Measurements from ENCODE around the gene GRAMD4.

Gene GRAMD4

GRCh38 chr22:46580940-46581537 is 39.1 kb upstream of the GRAMD4 start:
- Histone ChIP-seq H2AFZ (ENCODE audit: low read length) (no peak overlapping the region), H3K27ac (ENCODE audit: low read depth, low read length, poor library complexity, severe bottlenecking) (no peak overlapping the region)

DNA sequence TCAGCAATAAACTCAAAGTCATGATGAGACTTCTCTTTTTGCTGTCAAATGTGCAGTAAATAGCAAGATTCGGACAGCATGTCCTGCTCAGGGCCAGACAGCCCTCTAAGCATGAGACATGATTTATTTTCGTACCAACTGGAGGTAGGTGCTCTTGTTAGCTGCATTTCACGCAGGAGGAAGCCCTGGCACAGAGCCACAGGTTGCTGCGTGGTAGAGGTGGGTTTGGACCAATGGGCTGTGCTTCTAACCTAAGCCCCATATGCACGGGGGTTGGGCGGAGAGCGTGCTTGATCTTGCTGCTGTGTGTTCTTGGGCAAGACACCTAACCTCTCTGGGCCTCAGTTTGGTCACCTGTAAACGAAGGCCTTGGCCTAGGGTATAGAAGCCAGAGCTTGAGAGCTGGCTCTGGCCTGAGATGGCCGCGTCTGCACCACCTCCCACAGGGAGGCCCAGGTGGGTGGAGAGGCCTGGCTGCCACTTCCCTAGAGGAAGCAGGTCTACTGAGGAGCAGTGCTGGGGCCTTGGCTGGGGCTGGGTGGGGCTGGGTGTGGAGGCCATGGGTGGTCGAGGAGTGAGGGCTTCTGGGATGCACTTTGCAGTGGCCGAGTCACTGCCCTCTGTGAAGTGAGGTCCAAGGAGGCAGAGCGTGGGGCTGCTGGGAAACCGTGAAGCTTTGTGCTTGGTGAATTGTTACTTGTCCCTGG is 38.5 kb upstream of the GRAMD4 start:
- Histone ChIP-seq H3K36me3 (ENCODE audit: insufficient read depth, low read length) (no peaks in the 10 kb centered on the region), H3K27me3 (ENCODE audit: insufficient read depth, low read length) (peaks cover 6% of the 10 kb centered on the region), H2AFZ (ENCODE audit: low read length) (no peak overlapping the region), H3F3A (ENCODE audit: insufficient read depth, low read length) (no peaks in the 10 kb centered on the region), H3K79me2 (ENCODE audit: insufficient read depth, low read length) (no peaks in the 10 kb centered on the region), H3K9ac (ENCODE audit: low read length) (no peak overlapping the region), H3K4me2 (ENCODE audit: low read length) (no peak overlapping the region), H3K27ac (ENCODE audit: low read depth, low read length, poor library complexity, severe bottlenecking) (no peak overlapping the region), H3K9me3 (ENCODE audit: low read length) (no peaks in the 10 kb centered on the region), H4K20me1 (ENCODE audit: insufficient read depth, low read length) (no peaks in the 10 kb centered on the region), H3K9me2 (ENCODE audit: low read depth, low read length) (no peaks in the 10 kb centered on the region), H3K4me1 (ENCODE audit: insufficient read depth, low read length, severe bottlenecking) (peaks cover 25% of the 10 kb centered on the region), H3K4me3 (ENCODE audit: low read depth, low read length, poor library complexity, severe bottlenecking) (no peak overlapping the region)
- TF ChIP-seq, protein P1, sequence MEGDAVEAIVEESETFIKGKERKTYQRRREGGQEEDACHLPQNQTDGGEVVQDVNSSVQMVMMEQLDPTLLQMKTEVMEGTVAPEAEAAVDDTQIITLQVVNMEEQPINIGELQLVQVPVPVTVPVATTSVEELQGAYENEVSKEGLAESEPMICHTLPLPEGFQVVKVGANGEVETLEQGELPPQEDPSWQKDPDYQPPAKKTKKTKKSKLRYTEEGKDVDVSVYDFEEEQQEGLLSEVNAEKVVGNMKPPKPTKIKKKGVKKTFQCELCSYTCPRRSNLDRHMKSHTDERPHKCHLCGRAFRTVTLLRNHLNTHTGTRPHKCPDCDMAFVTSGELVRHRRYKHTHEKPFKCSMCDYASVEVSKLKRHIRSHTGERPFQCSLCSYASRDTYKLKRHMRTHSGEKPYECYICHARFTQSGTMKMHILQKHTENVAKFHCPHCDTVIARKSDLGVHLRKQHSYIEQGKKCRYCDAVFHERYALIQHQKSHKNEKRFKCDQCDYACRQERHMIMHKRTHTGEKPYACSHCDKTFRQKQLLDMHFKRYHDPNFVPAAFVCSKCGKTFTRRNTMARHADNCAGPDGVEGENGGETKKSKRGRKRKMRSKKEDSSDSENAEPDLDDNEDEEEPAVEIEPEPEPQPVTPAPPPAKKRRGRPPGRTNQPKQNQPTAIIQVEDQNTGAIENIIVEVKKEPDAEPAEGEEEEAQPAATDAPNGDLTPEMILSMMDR (IDR thresholded peaks at IDR 0.05; ENCODE audit: low read length) = no peak
- no peak for TF ChIP-seq EZH2 (IDR thresholded peaks at IDR 0.05; ENCODE audit: borderline replicate concordance, low read length)

More at GRCh38 chr22:46580940-46581537, 39.1 kb upstream of the GRAMD4 start:
- Histone ChIP-seq H3F3A (ENCODE audit: insufficient read depth, low read length) (no peaks in the 10 kb centered on the region), H3K4me3 (ENCODE audit: low read depth, low read length, poor library complexity, severe bottlenecking) (no peak overlapping the region), H3K4me2 (ENCODE audit: low read length) (no peak overlapping the region), H4K20me1 (ENCODE audit: insufficient read depth, low read length) (no peaks in the 10 kb centered on the region), H3K4me1 (ENCODE audit: insufficient read depth, low read length, severe bottlenecking) (peaks cover 24% of the 10 kb centered on the region), H3K9ac (ENCODE audit: low read length) (no peak overlapping the region), H3K36me3 (ENCODE audit: insufficient read depth, low read length) (no peaks in the 10 kb centered on the region), H3K9me3 (ENCODE audit: low read length) (no peaks in the 10 kb centered on the region), H3K27me3 (ENCODE audit: insufficient read depth, low read length) (peaks cover 6% of the 10 kb centered on the region), H3K9me2 (ENCODE audit: low read depth, low read length) (no peaks in the 10 kb centered on the region), H3K79me2 (ENCODE audit: insufficient read depth, low read length) (no peaks in the 10 kb centered on the region)
- TF ChIP-seq EZH2 (IDR thresholded peaks at IDR 0.05; ENCODE audit: borderline replicate concordance, low read length) = no peak
- TF ChIP-seq, protein P1 (IDR thresholded peaks at IDR 0.05; ENCODE audit: low read length) = no peak

DNA sequence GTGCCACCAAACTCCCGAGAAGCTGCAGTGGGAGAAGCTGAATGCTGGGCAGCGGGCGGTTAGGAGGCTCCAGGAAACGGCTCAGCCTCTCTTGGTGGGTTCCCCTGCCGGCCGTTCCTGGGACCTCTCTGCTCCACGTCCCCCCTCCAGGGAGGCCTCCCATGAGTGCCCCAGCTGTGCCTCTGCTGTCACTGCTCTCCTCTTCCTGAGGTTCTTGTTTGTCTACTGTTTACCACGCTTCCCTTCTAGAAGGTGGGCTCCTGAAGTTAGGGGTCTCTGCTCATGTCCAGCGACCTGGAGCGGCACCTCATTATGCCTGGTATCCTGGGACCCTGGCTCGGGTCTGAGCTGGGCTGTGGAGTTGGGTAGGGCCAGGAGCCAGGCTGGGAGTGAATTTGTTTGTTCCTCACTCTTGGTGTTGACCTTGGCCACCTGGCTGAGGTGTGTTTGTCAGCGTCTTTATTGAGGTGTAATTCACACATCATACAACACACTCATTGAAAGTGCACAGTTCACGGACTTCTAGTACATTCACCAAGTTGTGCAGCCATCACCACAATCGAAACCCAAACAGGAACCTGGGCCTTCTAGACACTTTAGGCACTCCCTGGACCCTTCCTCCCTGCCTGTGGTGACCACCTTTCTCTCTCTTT is 37.8 kb upstream of the GRAMD4 start:
- no peaks in the 10 kb centered on the region for H3K9me3 ChIP-seq (ENCODE audit: low read length)
- H3K9me2 ChIP-seq (ENCODE audit: low read depth, low read length) = no peaks in the 10 kb centered on the region
- peaks cover 6% of the 10 kb centered on the region for H3K27me3 ChIP-seq (ENCODE audit: insufficient read depth, low read length)
- TF ChIP-seq, protein P1 (IDR thresholded peaks at IDR 0.05; ENCODE audit: low read length) = no peak
- TF ChIP-seq EZH2 (IDR thresholded peaks at IDR 0.05; ENCODE audit: borderline replicate concordance, low read length) = no peak
- no peak overlapping the region for H3K27ac ChIP-seq (ENCODE audit: low read depth, low read length, poor library complexity, severe bottlenecking)
- peaks cover 32% of the 10 kb centered on the region for H3K4me1 ChIP-seq (ENCODE audit: insufficient read depth, low read length, severe bottlenecking)
- H3K79me2 ChIP-seq (ENCODE audit: insufficient read depth, low read length) = no peaks in the 10 kb centered on the region
- no peak overlapping the region for H3K4me2 ChIP-seq (ENCODE audit: low read length)
- no peaks in the 10 kb centered on the region for H3K36me3 ChIP-seq (ENCODE audit: insufficient read depth, low read length)
- H3K9ac ChIP-seq (ENCODE audit: low read length) = no peak overlapping the region
- no peaks in the 10 kb centered on the region for H3F3A ChIP-seq (ENCODE audit: insufficient read depth, low read length)
- H3K4me3 ChIP-seq (ENCODE audit: low read depth, low read length, poor library complexity, severe bottlenecking) = no peak overlapping the region
- no peaks in the 10 kb centered on the region for H4K20me1 ChIP-seq (ENCODE audit: insufficient read depth, low read length)
- H2AFZ ChIP-seq (ENCODE audit: low read length) = no peak overlapping the region

Data from OCI-LY1 (cell line).